ENCODE results near the gene ZNRF2.

- no peak for TF ChIP-seq CTCF (conservative IDR thresholded peaks at IDR 0.05)
- no peak for TF ChIP-seq ZFX (IDR thresholded peaks at IDR 0.05)
These were observed 69.7 kb downstream of the ZNRF2 start for GRCh38 chr7:30353932-30354607.

Measured in C4-2B (cell line).